Chondrocyte (in vitro differentiated cells): Measurements from ENCODE around the gene NES. TPM values are rescaled to one million over a fixed set of nuclear protein-coding genes. Genes with fewer than 3 reads are reported as not detected.
A peak's percentile ranks its signal among the peaks of the same experiment; 100 is the strongest.

ENCODE experiments used
- DNase-seq: peaks from one replicate; pipeline ENCODE4 v3.0.0; 2021; ENCODE audit warnings: mixed read lengths, low spot score
- H3K27ac Mint-ChIP-seq: one replicate; pipeline ENCODE4 v1.8.0; 2021; ENCODE audit warnings: mild to moderate bottlenecking, moderate library complexity, mixed read lengths; ENCODE audit not compliant: unreplicated experiment
- H3K27me3 Mint-ChIP-seq: 2 replicates; pipeline ENCODE4 v1.8.0; 2021; ENCODE audit warnings: low read depth, mixed read lengths
- H3K36me3 Mint-ChIP-seq: 2 replicates; pipeline ENCODE4 v1.8.0; 2021; ENCODE audit warnings: low read depth, mixed read lengths
- H3K4me1 Mint-ChIP-seq: 2 replicates; pipeline ENCODE4 v1.8.0; 2021; ENCODE audit warnings: low read depth, mild to moderate bottlenecking, mixed read lengths
- H3K4me3 Mint-ChIP-seq: one replicate; pipeline ENCODE4 v1.8.0; 2021; ENCODE audit warnings: mild to moderate bottlenecking, moderate library complexity, mixed read lengths; ENCODE audit not compliant: unreplicated experiment
- H3K9me3 Mint-ChIP-seq: 2 replicates; pipeline ENCODE4 v1.8.0; 2021; ENCODE audit warnings: low read depth, mixed read lengths
- CTCF ChIP-seq: fragments of 200-600 bp; sonication (generic); IDR thresholded peaks from 2 replicates; pipeline ENCODE4 v1.5.0; 2021; ENCODE audit warnings: antibody characterized with exemption, mild to moderate bottlenecking, moderate library complexity
- total RNA-seq: library from RNA; stranded (reverse); gene quantifications from 3 replicates; pipeline ENCODE4 v1.2.1, GENCODE V29; 2021

The NES gene
- total RNA-seq, 1 donor from 2014 or later = 6.0 TPM

- TF ChIP-seq CTCF = peak; percentile 74
- DNase-seq = no peak
These were observed 53.0 kb downstream of the NES start for GRCh38 chr1:156623946-156624813.

GRCh38 chr1:156622581-156623297 is 54.5 kb downstream of the NES start:
- DNase-seq = no peak
- Mint-ChIP-seq H3K27ac (no peak overlapping the region), H3K4me1 (peaks cover 15% of the 10 kb centered on the region), H3K4me3 (no peak overlapping the region), H3K9me3 (no peaks in the 10 kb centered on the region), H3K27me3 (peaks cover 52% of the 10 kb centered on the region), H3K36me3 (peaks cover 2% of the 10 kb centered on the region)
- no peak for TF ChIP-seq CTCF

More at GRCh38 chr1:156623946-156624813, 53.0 kb downstream of the NES start:
- no peak overlapping the region for H3K27ac Mint-ChIP-seq
- H3K9me3 Mint-ChIP-seq = no peaks in the 10 kb centered on the region
- H3K27me3 Mint-ChIP-seq = peaks cover 52% of the 10 kb centered on the region
- peaks cover 2% of the 10 kb centered on the region for H3K36me3 Mint-ChIP-seq
- H3K4me1 Mint-ChIP-seq = peaks cover 11% of the 10 kb centered on the region
- peak overlapping the region; percentile 61 for H3K4me3 Mint-ChIP-seq

GRCh38 chr1:156619582-156619955 is 57.6 kb downstream of the NES start:
- Mint-ChIP-seq H3K36me3 (no peaks in the 10 kb centered on the region), H3K4me1 (peaks cover 27% of the 10 kb centered on the region), H3K27me3 (peaks cover 40% of the 10 kb centered on the region), H3K9me3 (no peaks in the 10 kb centered on the region), H3K27ac (no peak overlapping the region), H3K4me3 (no peak overlapping the region)
- peak; percentile 5 for TF ChIP-seq CTCF
- no peak for DNase-seq

GRCh38 chr1:156618853-156619581 is 58.2 kb downstream of the NES start, which contains the start of gene HAPLN2:
TSS of gene HAPLN2 (plus strand) at chr1:156619415. CDS start at chr1:156623491, 4,076 bp downstream.
- no peak within 1 kb of the TSS for H3K4me3 Mint-ChIP-seq
- no peak for DNase-seq
- no peak within 1 kb of the TSS for H3K27ac Mint-ChIP-seq
- H3K4me1 Mint-ChIP-seq = peaks cover 24% of the 10 kb centered on the region
- H3K27me3 Mint-ChIP-seq = peaks cover 38% of the 10 kb centered on the region
- TF ChIP-seq CTCF = peak; percentile 57
- H3K9me3 Mint-ChIP-seq = no peaks in the 10 kb centered on the region
- no peaks in the 10 kb centered on the region for H3K36me3 Mint-ChIP-seq

Other genes with a start within 250 kb of the NES start
- gene MEF2D, start 176.6 kb downstream of the NES start, total RNA-seq = 42.3 to 64.7 TPM (median 62.0 TPM) in 3 replicates
- 6.8 to 10.8 TPM (median 9.8 TPM) in 3 replicates for gene IQGAP3, start 104.8 kb downstream of the NES start, total RNA-seq
- not detected in 3 replicates for gene TTC24, start 97.7 kb downstream of the NES start, total RNA-seq
- gene NAXE, start 85.6 kb downstream of the NES start, total RNA-seq = 54.8 to 59.6 TPM (median 56.2 TPM) in 3 replicates
- 14.4 to 21.6 TPM (median 16.4 TPM) in 3 replicates for gene GPATCH4, start 75.9 kb downstream of the NES start, total RNA-seq
- gene HAPLN2, start 58.0 kb downstream of the NES start, total RNA-seq = 0.36 TPM in 1 of 3 replicates, not detected in the others
- 1.3 TPM in 1 of 3 replicates, not detected in the others for gene BCAN, start 35.3 kb downstream of the NES start, total RNA-seq
- gene CRABP2, start 28.2 kb upstream of the NES start, total RNA-seq = 88.7 to 193 TPM (median 93.5 TPM) in 3 replicates
- 11.4 to 17.1 TPM (median 14.1 TPM) in 3 replicates for gene METTL25B, start 51.1 kb upstream of the NES start, total RNA-seq
- gene ISG20L2, start 51.4 kb upstream of the NES start, total RNA-seq = 22.3 to 45.7 TPM (median 23.7 TPM) in 3 replicates
- 38.6 to 58.3 TPM (median 40.3 TPM) in 3 replicates for gene MRPL24, start 63.7 kb upstream of the NES start, total RNA-seq
- gene HDGF, start 74.3 kb upstream of the NES start, total RNA-seq = 136 to 143 TPM (median 140 TPM) in 3 replicates
- gene PRCC, start 90.1 kb upstream of the NES start, total RNA-seq = 57.0 to 61.7 TPM (median 60.9 TPM) in 3 replicates
- not detected in 3 replicates for gene SH2D2A, start 139.4 kb upstream of the NES start, total RNA-seq
- not detected in 3 replicates for gene INSRR, start 181.7 kb upstream of the NES start, total RNA-seq
- gene NTRK1, start 183.5 kb upstream of the NES start, total RNA-seq = not detected in 3 replicates
- 1.4 to 13.7 TPM (median 9.9 TPM) in 3 replicates for gene PEAR1, start 216.3 kb upstream of the NES start, total RNA-seq
- not detected in 3 replicates for gene LRRC71, start 243.2 kb upstream of the NES start, total RNA-seq